Neural progenitor cell (in vitro differentiated cells): ENCODE results near the gene FBXO15. TPM values are rescaled to one million over a fixed set of nuclear protein-coding genes. Genes with fewer than 3 reads are reported as not detected.

Experiments used
- DNase-seq: peaks from one replicate; pipeline ENCODE4 v3.0.0-alpha.2; 2016; ENCODE audit warnings: low spot score
- H2AFZ ChIP-seq: fragments of 200-600 bp; sonication (generic); replicated peaks from 2 replicates; pipeline ENCODE4 v1.6.1; 2016; ENCODE audit warnings: antibody characterized with exemption
- H3F3A ChIP-seq: fragments of 200-600 bp; sonication (generic); 2 replicates; pipeline ENCODE4 v1.6.1; 2016; ENCODE audit warnings: antibody characterized with exemption, low read depth
- H3K27ac ChIP-seq: fragments of 200-600 bp; sonication (generic); 2 replicates; pipeline ENCODE4 v1.5.1; 2016; ENCODE audit warnings: mild to moderate bottlenecking
- H3K27me3 ChIP-seq: fragments of 200-600 bp; sonication (generic); 2 replicates; pipeline ENCODE4 v1.6.1; 2016; ENCODE audit warnings: mild to moderate bottlenecking, moderate library complexity
- H3K36me3 ChIP-seq: fragments of 200-600 bp; sonication (generic); 2 replicates; pipeline ENCODE4 v1.5.1; 2016
- H3K4me1 ChIP-seq: fragments of 200-600 bp; sonication (generic); 2 replicates; pipeline ENCODE4 v1.6.1; 2016; ENCODE audit warnings: mixed run types
- H3K4me2 ChIP-seq: fragments of 200-600 bp; sonication (generic); 2 replicates; pipeline ENCODE4 v1.6.1; 2016
- H3K4me3 ChIP-seq: fragments of 200-600 bp; sonication (generic); 2 replicates; pipeline ENCODE4 v1.5.1; 2016
- H3K79me2 ChIP-seq: fragments of 200-600 bp; sonication (generic); 2 replicates; pipeline ENCODE4 v1.6.1; 2016; ENCODE audit warnings: low read depth
- H3K9ac ChIP-seq: fragments of 200-600 bp; sonication (generic); 2 replicates; pipeline ENCODE4 v1.6.1; 2016
- H3K9me3 ChIP-seq: fragments of 200-600 bp; sonication (generic); 2 replicates; pipeline ENCODE4 v1.5.1; 2016; ENCODE audit warnings: low read depth
- H4K20me1 ChIP-seq: fragments of 200-600 bp; sonication (generic); 2 replicates; pipeline ENCODE4 v1.6.1; 2016; ENCODE audit warnings: low read depth
- H3K27ac Mint-ChIP-seq: 3 replicates; pipeline ENCODE4 v1.8.0; 2021; ENCODE audit warnings: mixed read lengths
- H3K27me3 Mint-ChIP-seq: 2 replicates; pipeline ENCODE4 v1.8.0; 2022; ENCODE audit warnings: low read depth, mild to moderate bottlenecking, inconsistent platforms, moderate library complexity, mixed read lengths; ENCODE audit not compliant: insufficient read depth
- H3K36me3 Mint-ChIP-seq: 3 replicates; pipeline ENCODE4 v1.8.0; 2021; ENCODE audit warnings: mixed read lengths
- H3K4me1 Mint-ChIP-seq: 3 replicates; pipeline ENCODE4 v1.8.0; 2021; ENCODE audit warnings: mixed read lengths
- H3K4me3 Mint-ChIP-seq: 3 replicates; pipeline ENCODE4 v1.8.0; 2021; ENCODE audit warnings: mild to moderate bottlenecking, moderate library complexity, mixed read lengths
- H3K9me3 Mint-ChIP-seq: 3 replicates; pipeline ENCODE4 v1.8.0; 2020; ENCODE audit warnings: mixed read lengths
- CTCF ChIP-seq: fragments of 200-600 bp; sonication (generic); IDR thresholded peaks from 2 replicates; pipeline ENCODE4 v1.5.1; 2017; ENCODE audit warnings: antibody characterized with exemption, mild to moderate bottlenecking
- EZH2 ChIP-seq: fragments of 200-600 bp; sonication (generic); IDR thresholded peaks from 2 replicates; pipeline ENCODE4 v1.6.1; 2017; ENCODE audit warnings: antibody characterized with exemption, mild to moderate bottlenecking, moderate library complexity
- EZH2phosphoT487 ChIP-seq: fragments of 200-600 bp; sonication (generic); IDR thresholded peaks from 2 replicates; pipeline ENCODE4 v1.6.1; 2017; ENCODE audit warnings: antibody characterized with exemption
- total RNA-seq: library from RNA; depleted of rRNA; stranded (reverse); fragments of >200 nt; gene quantifications from 2 replicates; pipeline ENCODE4 v1.2.3, GENCODE V29; 2015; ENCODE audit warnings: low replicate concordance

Gene FBXO15
- total RNA-seq, 1 donor from 2014 or later: 2.2 TPM

GRCh38 chr18:74124642-74125041, 23.0 kb downstream of the FBXO15 start:
- no peak overlapping the region for H3K4me2 ChIP-seq
- H3F3A ChIP-seq: peaks cover 12% of the 10 kb centered on the region
- Mint-ChIP-seq H3K9me3 (no peaks in the 10 kb centered on the region), H3K4me3 (no peak overlapping the region), H3K27ac (no peak overlapping the region), H3K4me1 (peaks cover 39% of the 10 kb centered on the region), H3K36me3 (no peaks in the 10 kb centered on the region), H3K27me3 (no peaks in the 10 kb centered on the region)
- no peaks in the 10 kb centered on the region for H3K9me3 ChIP-seq
- H3K4me1 ChIP-seq: peaks cover 34% of the 10 kb centered on the region
- H3K27me3 ChIP-seq: no peaks in the 10 kb centered on the region
- DNase-seq: no peak
- H3K4me3 ChIP-seq: no peak overlapping the region
- no peaks in the 10 kb centered on the region for H4K20me1 ChIP-seq
- H3K9ac ChIP-seq: no peak overlapping the region
- H3K36me3 ChIP-seq: no peaks in the 10 kb centered on the region
- H3K79me2 ChIP-seq: no peaks in the 10 kb centered on the region
- TF ChIP-seq EZH2phosphoT487 (no peak), CTCF (no peak), EZH2 (no peak)
- H2AFZ ChIP-seq: no peak overlapping the region
- no peak overlapping the region for H3K27ac ChIP-seq

- Histone ChIP-seq H3K27ac (no peak overlapping the region), H3K4me2 (no peak overlapping the region), H3K9me3 (no peaks in the 10 kb centered on the region), H3K79me2 (no peaks in the 10 kb centered on the region), H3K9ac (no peak overlapping the region), H4K20me1 (no peaks in the 10 kb centered on the region), H3K4me1 (peaks cover 31% of the 10 kb centered on the region), H3K36me3 (no peaks in the 10 kb centered on the region), H2AFZ (no peak overlapping the region), H3K27me3 (no peaks in the 10 kb centered on the region), H3K4me3 (no peak overlapping the region), H3F3A (peaks cover 12% of the 10 kb centered on the region)
- no peak for TF ChIP-seq EZH2phosphoT487
- no peak for TF ChIP-seq EZH2
- no peak for TF ChIP-seq CTCF
- Mint-ChIP-seq H3K27ac (no peak overlapping the region), H3K9me3 (no peaks in the 10 kb centered on the region), H3K36me3 (no peaks in the 10 kb centered on the region), H3K27me3 (no peaks in the 10 kb centered on the region), H3K4me1 (peaks cover 33% of the 10 kb centered on the region), H3K4me3 (no peak overlapping the region)
- DNase-seq: no peak
These were observed 24.4 kb downstream of the FBXO15 start for GRCh38 chr18:74123200-74123599.

DNA sequence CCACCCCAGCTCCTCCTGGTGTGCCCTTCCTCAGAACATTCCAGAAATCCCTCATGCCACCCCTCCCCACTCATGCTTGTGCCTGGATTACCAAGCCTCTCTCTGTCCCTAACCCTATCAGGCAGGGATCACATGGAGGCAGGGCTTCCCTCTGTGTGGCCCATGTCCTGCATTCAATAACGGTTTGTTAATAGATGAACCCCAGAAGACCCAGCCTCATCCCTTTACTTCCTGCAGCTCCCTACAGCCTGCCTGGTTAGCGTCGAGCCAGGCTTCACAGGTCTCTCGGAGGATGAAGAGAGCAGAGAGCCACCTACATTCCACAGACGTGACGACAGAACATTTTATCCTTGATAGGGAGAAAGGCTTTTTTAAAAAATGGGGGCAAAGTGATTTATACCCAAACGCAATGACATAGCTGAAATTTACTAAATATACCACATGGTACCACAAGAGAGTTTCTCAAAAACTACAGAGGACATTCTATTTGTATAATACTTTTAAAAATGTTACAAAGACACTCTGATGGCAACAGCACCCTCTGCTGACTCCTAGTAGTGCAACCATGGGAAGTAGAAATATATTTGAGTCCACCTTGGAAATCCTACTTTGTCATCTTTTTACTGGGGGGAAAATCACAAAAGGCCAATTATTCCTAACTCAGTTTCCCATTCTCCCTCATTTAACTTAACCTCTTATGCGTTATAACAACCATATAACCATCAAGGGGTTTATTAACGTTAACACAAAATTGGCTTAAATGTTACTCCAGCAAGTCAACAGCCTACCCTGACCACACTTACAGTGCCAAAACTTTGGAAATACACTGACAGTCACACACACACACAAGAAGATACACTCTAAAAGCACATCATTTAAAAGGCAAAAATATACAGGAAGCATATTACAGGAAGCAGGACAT, 30.7 kb downstream of the FBXO15 start:
- H3K36me3 Mint-ChIP-seq: peaks cover 3% of the 10 kb centered on the region
- TF ChIP-seq EZH2: no peak
- peak; percentile 85 for TF ChIP-seq CTCF
- no peak overlapping the region for H3K27ac ChIP-seq
- H3K4me1 Mint-ChIP-seq: peaks cover 21% of the 10 kb centered on the region
- peak overlapping the region; percentile 68 for H2AFZ ChIP-seq
- H3F3A ChIP-seq: peaks cover 4% of the 10 kb centered on the region
- H3K4me3 ChIP-seq: no peak overlapping the region
- H3K79me2 ChIP-seq: no peaks in the 10 kb centered on the region
- H3K36me3 ChIP-seq: no peaks in the 10 kb centered on the region
- H3K27me3 Mint-ChIP-seq: no peaks in the 10 kb centered on the region
- H3K4me2 ChIP-seq: peak overlapping the region; percentile 23
- H3K27ac Mint-ChIP-seq: peak overlapping the region; percentile 13
- no peak overlapping the region for H3K9ac ChIP-seq
- H4K20me1 ChIP-seq: no peaks in the 10 kb centered on the region
- peaks cover 18% of the 10 kb centered on the region for H3K4me1 ChIP-seq
- H3K4me3 Mint-ChIP-seq: no peak overlapping the region
- H3K9me3 ChIP-seq: no peaks in the 10 kb centered on the region
- DNase-seq: peak; percentile 56
- no peaks in the 10 kb centered on the region for H3K27me3 ChIP-seq
- H3K9me3 Mint-ChIP-seq: peaks cover 9% of the 10 kb centered on the region
